ENCODE results near the gene TEDC2. TPM values are rescaled to one million over a fixed set of nuclear protein-coding genes. Genes with fewer than 3 reads are reported as not detected.
"Not testable (repeated sequence)": the region's sequence is repeated elsewhere in the genome, so short reads cannot be mapped to it uniquely, and the experiment has no call there.

The TEDC2 gene
- total RNA-seq, 1 donor from 2014 or later, result 0.63 TPM

DNA sequence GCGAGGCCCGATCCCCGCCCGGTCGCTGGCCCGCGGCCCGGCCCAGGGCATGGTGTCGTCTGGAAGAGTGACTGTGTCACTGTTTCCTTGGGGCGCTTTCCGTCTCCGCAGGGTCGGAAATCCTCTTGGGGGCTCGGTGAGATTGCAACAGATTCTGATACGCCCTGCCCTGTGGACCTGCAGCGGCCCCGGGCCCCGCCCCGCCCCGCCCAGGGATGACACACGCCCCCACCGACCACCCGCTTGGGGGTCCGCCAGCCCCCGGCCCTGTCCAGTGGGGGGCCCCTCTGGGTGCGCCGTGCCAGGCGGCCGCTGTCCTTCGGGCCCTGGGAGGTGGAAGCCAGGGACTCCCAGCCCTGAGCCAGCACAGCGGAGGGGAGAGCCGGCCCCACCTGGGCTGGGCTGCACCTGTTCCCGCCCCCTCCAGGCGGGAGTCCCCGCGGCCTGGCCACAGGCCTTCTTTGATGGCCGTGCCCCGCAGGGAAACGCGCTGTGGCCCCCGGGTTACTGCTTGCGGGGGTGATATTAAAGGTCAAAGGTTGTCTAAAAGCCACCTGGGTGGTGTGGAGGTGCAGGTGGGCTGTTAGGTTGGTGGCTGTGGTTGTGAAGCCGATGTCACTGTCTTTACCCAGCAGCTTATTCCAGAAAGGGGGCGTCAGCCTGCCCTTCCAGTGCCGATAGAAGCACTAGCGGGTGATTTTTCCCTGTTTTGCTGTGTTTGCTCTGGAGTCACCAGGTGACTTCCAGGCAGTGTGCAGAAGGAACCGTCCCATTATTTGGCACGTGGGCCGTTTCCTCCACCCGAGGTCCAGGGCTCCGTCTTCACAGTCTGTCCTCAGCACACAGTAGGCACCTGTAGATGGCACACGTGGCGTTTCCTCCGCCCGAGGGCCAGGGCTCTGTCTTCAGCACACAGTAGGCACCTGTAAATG lies 15.8 kb downstream of the TEDC2 start:
- DNase-seq (ENCODE audit: low spot score), result no peak
- peak; percentile 20 for ATAC-seq

DNA sequence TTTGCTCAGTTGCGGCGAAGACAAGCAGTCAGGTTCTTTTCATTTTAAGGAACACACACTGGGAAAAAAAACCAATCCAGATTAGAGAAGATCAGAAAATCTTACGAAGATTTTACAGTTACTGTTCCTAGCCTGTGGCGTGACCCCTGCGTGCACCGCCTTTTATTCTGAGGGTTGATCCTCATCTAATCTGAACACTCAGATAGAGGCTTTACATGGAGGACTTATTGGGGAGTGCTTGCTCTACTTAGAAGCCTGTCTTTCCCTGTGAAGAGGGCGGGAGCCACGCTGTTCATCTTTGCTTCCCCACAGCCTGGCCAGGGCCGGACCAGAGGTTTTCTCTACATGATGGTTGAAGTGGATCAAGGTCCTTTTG lies 16.4 kb downstream of the TEDC2 start:
- DNase-seq (ENCODE audit: low spot score) (no peak), ATAC-seq (no peak)

DNA sequence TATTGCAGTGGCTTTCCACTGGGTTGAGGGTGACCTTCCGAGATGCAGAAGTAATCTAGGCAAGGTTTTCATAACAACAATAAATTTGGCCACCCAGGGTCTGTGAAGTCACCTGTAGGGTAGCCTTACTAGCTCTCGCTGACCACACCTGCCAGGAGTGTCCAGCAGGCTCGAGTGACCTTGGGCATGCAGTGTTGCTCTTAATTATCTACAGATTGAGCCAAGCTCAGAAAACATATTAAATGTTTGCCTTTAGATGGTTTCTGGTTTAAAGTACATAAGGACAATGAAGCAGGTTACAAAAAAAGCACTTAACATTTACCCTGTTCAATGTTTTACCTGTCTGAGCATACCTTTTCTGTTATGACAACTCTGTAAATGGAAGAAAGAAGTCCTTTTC lies 16.8 kb downstream of the TEDC2 start:
- DNase-seq (ENCODE audit: low spot score), result no peak
- ATAC-seq, result no peak

DNA sequence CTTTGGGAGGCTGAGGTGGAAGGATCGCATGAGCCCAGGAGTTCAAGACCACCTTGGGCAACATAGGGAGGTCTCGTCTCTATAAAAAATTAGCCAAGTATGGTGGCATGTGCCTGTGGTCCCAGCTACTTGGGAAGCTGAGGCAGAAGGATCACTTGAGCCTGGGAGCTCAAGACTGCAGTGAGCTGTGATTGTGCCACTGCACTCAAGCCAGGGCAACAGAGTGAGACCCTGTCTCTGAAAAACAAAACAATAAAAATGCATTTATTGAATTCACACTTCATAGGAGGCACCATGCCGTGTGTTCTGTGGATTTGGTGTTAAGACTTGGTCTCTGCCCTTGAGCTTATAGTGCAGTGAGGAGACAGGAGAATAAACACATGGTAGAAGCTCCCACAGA lies 17.4 kb downstream of the TEDC2 start:
- DNase-seq (ENCODE audit: low spot score) (no peak), ATAC-seq (no peak)

- no peak for DNase-seq (ENCODE audit: low spot score)
- no peak for ATAC-seq
Observed at GRCh38 chr16:2478279-2478678, 18.4 kb downstream of the TEDC2 start.

- not testable (repeated sequence) for ATAC-seq; DNase-seq (ENCODE audit: low spot score)
Observed at GRCh38 chr16:2479996-2480395, 20.1 kb downstream of the TEDC2 start.

DNA sequence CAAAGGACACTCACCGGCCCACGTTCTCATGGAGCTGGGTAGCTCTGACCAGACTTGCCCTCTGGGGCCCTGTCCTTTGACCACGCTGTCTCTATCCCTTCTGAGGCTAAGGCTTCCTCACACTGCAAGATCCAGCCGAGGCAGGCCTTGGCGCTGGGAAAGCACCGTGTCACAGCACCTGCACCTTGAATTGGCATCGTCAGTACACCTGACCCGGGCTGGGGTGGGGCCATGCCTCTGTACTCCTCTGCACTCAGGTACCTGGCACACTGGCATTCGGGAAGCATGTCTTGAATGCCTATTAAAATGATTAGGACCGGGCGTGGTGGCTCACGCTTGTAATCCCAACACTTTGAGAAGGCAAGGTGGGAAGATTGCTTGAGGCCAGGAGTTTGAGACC lies 21.0 kb downstream of the TEDC2 start:
- DNase-seq (ENCODE audit: low spot score) (no peak), ATAC-seq (no peak)

DNA sequence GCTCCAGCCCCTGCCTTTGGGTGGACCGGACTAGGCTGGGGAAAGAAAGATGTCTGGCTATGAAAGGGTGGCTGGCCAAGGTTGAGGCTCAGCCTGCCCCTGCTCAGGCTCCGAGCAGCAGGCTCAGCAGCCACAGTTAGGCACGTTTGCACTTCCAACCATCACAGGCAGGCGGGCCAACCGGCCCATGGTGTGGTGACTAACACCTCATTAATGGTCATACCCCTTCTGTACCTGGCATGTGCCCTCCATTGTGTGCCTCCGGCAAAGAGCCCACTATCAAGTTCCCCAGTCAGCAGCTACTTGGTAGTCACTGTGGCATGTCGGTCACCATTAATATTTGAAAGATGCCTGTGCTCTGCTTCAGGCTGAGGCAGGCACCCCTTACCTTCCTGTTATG lies 21.8 kb downstream of the TEDC2 start:
- no peak for ATAC-seq
- no peak for DNase-seq (ENCODE audit: low spot score)

GRCh38 chr16:2482249-2482648 lies 22.3 kb downstream of the TEDC2 start:
- DNase-seq (ENCODE audit: low spot score) (no peak), ATAC-seq (no peak)

DNA sequence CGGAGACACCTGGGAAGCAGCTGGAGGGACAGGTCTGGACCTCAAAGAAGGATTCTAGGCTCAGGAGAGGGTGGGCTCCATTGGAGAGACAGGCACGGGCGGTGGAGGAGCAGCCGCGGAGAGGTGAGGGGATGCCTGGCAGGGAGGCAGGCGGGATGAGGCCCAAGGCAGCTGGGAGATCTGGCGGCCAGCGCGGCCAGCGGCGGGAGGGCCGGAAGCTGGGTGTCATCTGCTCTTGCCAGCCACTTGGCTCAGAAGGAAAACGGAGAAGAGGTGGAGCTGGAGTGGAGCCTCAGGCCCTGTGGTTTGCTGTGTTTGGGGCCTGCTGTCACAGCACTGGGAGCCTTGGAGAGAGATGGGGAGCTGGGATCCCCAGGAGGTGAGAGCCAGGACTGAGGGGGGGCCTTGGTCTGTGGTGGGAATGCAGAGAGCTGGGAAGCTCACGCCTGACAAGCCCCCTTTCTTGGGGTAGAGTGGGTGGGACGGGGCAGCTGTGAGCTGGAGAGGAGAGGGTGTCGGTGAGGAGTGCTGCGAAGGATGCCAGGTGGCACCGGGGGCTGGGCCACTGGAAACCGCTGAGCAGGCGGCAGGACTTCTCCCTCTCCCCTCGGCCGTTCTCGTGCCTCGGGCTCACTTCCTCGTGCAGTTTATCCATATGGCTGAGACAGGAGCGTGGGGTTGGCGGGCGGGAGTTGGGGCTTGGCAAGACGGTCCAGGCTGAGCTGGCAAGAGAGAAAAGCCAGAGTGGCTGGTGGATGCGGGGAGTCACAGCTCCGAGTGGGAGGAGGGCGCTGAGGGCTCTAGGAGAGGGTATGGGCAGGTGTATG lies 23.0 kb downstream of the TEDC2 start:
- DNase-seq (ENCODE audit: low spot score), result peak; percentile 48
- peak; percentile 40 for ATAC-seq

DNA sequence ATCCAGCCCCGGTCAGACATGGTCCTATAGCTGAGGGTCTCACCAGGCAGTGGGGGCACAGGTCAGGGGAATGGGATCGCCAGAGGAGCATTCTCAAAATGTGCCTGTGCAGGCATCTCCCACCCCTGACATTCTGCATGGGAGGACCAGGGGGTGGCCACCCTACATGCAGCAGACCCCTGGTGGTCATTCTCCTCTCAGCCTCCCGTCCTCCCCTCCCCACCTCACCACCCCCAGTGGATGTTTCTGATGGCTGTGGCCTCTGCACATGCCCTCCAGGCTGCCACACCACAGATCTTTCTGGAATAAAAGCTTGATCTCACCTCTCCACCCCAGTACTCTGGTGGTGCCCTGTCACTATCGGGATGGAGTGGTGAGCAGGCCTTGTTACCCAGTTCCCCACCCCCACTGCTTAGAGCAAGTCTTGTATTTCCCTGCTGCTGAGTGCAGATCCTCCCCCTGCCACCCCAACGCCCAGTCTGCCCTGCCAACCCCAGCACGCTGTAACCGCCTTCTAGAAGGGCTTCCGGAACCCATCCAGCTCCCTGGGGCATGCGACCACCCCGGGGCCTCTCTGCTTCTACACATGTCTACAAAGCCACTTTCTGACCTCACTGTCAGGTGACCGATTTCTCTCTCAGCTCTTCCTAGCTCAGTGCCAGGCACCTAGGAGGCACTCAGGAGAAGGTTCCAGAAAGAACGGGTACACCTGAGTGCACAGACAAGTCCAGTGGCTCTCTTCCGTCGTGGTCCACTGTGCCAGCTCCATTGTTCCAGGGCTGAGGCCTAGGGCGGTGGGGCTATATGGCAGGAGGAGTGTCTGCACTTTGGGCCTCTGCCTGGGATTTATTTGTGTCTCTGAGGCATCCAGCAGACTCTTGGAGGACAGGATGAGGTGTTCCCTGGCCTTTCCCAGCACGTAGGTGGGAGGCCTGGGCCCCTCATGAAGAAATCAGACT lies 24.3 kb downstream of the TEDC2 start:
- DNase-seq (ENCODE audit: low spot score) (peak; percentile 45), ATAC-seq (peak; percentile 20)

DNA sequence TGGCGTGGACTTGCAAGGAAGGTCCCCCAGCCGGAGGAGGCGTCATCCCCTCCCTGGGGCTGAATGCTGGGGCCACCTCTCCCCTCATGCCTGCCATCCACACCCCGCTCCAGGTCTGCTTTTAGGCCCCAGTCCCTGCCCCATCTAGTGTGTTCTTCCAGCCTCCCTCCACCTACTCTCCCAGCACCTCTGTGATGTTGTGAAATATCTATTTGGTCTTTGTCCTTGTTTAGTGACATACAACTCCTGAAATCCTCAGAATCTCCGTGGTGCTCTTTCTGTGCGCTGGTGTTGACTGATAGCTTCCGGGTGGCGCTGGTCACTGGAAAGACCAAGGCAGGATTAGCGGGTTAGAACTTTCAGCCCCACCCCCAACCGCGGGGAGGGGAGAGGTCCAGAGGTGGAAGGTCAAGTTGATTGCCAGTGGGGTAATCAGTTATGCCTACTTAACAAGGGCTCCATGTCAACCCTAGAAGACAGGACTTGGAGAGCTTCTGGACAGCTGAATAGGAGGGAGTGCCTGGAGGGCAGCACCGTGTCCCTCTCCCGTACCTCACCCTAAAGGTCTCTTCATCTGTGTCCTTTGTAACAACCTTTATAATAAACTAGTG lies 25.1 kb downstream of the TEDC2 start:
- DNase-seq (ENCODE audit: low spot score) (peak; percentile 77), ATAC-seq (peak; percentile 79)

DNA sequence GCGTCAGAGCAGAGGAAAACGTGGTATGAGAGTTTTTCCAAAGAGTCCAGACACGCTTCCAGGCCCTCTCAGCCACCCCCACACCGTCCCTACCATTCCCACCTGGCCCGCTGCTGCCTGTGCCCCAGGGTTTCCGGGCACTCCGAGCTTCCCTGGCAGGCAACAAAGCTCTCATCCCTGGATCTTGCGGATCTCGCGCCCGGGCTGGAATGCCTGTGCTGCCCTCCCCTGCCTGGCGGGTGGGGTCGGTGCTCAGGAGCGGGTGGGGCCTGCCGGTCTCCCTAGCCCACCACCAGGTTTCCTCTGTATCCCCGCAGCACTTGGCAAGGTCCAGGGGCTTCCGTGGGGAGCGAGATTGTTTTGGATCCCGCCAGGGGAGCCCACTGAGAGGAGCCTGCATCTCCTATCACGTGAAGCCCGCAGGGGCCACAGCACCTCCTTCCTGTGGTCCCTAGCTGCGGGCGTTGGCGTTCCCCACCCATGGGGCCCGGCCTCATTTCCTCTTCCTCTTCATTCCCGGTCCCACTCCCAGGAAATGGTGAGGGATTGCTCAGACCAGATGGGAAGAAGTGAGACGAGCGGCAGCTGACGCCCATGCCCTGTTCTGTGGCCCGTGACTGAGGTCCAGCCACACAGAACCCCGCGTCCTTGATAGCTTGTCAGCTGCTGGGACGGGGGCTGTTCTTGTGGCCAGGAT lies 26.1 kb downstream of the TEDC2 start:
- DNase-seq (ENCODE audit: low spot score) (peak; percentile 44), ATAC-seq (no peak)

GRCh38 chr16:2486645-2487516 lies 27.0 kb downstream of the TEDC2 start:
- DNase-seq (ENCODE audit: low spot score) (no peak), ATAC-seq (peak; percentile 12)

DNA sequence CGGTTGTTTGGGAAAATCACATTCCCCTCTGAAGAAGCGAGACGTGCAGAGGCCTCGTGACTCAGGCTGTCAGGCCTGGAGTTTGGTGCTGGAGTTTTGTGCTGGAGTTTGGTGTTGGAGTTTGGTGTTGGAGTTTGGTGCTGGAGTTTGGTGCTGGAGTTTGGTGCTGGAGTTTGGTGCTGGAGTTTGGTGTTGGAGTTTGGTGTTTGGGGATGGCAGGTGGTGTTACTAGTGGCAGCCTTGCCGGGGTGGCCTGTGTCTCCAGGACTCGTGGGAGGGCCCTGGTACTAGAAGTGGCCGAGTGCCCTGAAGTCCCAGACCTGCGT lies 27.6 kb downstream of the TEDC2 start:
- ATAC-seq, result no peak
- no peak for DNase-seq (ENCODE audit: low spot score)

GRCh38 chr16:2487903-2488531 lies 28.1 kb downstream of the TEDC2 start:
- ATAC-seq, result no peak
- no peak for DNase-seq (ENCODE audit: low spot score)

DNA sequence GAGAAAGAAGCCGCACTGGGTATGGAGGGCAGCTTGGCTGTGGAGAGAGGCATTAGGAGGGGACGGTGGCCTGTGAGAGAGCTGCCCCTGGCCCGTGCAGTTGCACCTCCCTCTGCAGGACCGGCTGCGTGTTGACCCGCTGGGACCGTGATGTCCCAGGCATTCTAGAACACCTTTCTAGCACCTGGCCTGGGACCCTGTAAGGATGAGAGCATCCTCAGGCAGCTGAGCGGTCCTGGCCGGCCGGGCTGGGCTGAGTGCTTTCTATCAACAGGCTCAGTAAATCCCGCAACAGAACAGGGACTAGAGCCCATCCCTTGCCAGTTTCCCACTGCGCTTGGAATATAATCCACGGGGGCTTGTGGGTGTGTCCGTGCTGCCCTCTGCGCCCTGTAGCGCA lies 29.7 kb downstream of the TEDC2 start:
- DNase-seq (ENCODE audit: low spot score), result no peak
- ATAC-seq, result no peak

Data from left lobe of liver (tissue), 2 donors.